Measurements from ENCODE around the gene SIGLEC1.

Gene SIGLEC1

DNA sequence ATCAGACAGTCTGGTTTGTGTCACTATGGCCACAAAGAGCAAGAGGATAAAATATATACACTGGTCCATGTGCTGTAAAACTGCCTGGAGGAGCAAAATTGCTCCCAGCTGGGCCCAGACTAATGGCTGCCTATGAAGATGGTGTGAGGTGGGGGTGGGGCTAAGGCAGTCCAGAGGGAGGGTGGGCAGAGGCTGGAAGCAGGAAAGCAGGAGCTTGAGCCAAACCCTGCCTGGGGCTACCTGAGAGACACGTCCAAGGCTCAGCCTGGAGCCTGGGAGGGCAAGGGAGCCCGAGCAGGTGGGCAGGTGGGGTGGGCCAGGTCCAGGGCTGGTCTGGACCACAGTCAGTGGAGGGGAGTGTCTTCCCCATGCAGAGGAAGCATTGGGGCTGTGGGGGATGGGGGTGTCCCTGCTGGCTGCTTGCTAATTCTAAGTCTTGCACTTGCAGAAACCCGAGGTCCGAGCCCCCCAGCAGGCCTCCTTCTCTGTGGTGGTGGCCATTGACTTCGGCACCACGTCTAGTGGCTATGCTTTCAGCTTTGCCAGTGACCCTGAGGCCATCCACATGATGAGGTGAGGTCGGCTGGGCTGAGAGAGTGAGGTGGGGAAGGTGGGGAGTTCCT is 29.5 kb upstream of the SIGLEC1 start:
- no peak for TF ChIP-seq ESRRG (CRISPR knock-in tag; IDR thresholded peaks at IDR 0.05)
- TF ChIP-seq ZNF565 (CRISPR knock-in tag; conservative IDR thresholded peaks at IDR 0.05; ENCODE audit: low read depth), result no peak
- ATAC-seq, result no peak

DNA sequence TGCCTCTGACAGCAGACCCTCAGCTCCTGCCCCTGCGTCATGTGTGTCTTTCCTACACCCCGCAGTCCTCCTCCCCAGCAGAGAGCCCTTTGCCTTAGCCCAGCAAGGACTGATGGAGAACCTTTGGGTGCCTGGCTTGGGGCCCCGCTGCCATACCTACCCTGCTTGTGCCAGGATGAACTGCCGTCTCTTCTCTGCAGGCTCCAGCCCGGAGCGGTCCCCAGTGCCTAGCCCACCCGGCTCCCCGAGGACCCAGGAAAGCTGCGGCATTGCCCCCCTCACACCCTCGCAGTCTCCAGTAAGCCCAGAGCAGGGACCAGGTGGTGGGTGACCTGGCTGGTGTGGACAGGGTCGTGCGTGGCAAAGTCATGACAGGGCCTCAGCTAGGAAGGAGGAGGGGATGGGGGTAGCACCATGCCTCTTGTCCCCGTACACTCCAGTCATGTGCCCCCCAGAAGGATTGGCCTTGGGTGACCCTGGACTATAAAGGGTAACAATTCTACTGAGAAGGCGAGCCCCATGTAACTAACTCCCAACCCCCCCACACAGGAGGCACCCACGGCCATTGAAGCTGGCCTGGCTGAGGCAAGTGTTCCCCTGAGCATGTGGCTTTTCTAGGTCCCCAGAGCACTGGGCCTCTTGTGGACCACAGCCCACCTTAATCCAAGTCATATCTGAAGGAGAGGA is 28.4 kb upstream of the SIGLEC1 start:
- no peak for ATAC-seq
- TF ChIP-seq, protein P1, sequence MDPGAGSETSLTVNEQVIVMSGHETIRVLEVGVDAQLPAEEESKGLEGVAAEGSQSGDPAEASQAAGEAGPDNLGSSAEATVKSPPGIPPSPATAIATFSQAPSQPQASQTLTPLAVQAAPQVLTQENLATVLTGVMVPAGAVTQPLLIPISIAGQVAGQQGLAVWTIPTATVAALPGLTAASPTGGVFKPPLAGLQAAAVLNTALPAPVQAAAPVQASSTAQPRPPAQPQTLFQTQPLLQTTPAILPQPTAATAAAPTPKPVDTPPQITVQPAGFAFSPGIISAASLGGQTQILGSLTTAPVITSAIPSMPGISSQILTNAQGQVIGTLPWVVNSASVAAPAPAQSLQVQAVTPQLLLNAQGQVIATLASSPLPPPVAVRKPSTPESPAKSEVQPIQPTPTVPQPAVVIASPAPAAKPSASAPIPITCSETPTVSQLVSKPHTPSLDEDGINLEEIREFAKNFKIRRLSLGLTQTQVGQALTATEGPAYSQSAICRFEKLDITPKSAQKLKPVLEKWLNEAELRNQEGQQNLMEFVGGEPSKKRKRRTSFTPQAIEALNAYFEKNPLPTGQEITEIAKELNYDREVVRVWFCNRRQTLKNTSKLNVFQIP (CRISPR knock-in tag; IDR thresholded peaks at IDR 0.05; ENCODE audit: borderline replicate concordance, low read depth), result no peak
- TF ChIP-seq SNAI2 (CRISPR knock-in tag; IDR thresholded peaks at IDR 0.05), result no peak
- TF ChIP-seq, protein P2, sequence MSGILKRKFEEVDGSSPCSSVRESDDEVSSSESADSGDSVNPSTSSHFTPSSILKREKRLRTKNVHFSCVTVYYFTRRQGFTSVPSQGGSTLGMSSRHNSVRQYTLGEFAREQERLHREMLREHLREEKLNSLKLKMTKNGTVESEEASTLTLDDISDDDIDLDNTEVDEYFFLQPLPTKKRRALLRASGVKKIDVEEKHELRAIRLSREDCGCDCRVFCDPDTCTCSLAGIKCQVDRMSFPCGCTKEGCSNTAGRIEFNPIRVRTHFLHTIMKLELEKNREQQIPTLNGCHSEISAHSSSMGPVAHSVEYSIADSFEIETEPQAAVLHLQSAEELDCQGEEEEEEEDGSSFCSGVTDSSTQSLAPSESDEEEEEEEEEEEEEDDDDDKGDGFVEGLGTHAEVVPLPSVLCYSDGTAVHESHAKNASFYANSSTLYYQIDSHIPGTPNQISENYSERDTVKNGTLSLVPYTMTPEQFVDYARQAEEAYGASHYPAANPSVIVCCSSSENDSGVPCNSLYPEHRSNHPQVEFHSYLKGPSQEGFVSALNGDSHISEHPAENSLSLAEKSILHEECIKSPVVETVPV (CRISPR knock-in tag; IDR thresholded peaks at IDR 0.05), result no peak
- no peak for TF ChIP-seq GLIS3 (CRISPR knock-in tag; IDR thresholded peaks at IDR 0.05)
- TF ChIP-seq, protein P3, sequence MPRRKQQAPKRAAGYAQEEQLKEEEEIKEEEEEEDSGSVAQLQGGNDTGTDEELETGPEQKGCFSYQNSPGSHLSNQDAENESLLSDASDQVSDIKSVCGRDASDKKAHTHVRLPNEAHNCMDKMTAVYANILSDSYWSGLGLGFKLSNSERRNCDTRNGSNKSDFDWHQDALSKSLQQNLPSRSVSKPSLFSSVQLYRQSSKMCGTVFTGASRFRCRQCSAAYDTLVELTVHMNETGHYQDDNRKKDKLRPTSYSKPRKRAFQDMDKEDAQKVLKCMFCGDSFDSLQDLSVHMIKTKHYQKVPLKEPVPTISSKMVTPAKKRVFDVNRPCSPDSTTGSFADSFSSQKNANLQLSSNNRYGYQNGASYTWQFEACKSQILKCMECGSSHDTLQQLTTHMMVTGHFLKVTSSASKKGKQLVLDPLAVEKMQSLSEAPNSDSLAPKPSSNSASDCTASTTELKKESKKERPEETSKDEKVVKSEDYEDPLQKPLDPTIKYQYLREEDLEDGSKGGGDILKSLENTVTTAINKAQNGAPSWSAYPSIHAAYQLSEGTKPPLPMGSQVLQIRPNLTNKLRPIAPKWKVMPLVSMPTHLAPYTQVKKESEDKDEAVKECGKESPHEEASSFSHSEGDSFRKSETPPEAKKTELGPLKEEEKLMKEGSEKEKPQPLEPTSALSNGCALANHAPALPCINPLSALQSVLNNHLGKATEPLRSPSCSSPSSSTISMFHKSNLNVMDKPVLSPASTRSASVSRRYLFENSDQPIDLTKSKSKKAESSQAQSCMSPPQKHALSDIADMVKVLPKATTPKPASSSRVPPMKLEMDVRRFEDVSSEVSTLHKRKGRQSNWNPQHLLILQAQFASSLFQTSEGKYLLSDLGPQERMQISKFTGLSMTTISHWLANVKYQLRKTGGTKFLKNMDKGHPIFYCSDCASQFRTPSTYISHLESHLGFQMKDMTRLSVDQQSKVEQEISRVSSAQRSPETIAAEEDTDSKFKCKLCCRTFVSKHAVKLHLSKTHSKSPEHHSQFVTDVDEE (CRISPR knock-in tag; IDR thresholded peaks at IDR 0.05), result no peak
- no peak for TF ChIP-seq BACH2 (CRISPR knock-in tag; IDR thresholded peaks at IDR 0.05; ENCODE audit: borderline replicate concordance)
- no peak for TF ChIP-seq ISL1 (CRISPR knock-in tag; IDR thresholded peaks at IDR 0.05)
- TF ChIP-seq ARNTL (CRISPR knock-in tag; IDR thresholded peaks at IDR 0.05; ENCODE audit: borderline replicate concordance, low read depth), result no peak
- no peak for TF ChIP-seq PPARA (CRISPR knock-in tag; IDR thresholded peaks at IDR 0.05; ENCODE audit: borderline replicate concordance)
- no peak for TF ChIP-seq RARB (CRISPR knock-in tag; IDR thresholded peaks at IDR 0.05)
- TF ChIP-seq ZNF70 (CRISPR knock-in tag; IDR thresholded peaks at IDR 0.05), result no peak

DNA sequence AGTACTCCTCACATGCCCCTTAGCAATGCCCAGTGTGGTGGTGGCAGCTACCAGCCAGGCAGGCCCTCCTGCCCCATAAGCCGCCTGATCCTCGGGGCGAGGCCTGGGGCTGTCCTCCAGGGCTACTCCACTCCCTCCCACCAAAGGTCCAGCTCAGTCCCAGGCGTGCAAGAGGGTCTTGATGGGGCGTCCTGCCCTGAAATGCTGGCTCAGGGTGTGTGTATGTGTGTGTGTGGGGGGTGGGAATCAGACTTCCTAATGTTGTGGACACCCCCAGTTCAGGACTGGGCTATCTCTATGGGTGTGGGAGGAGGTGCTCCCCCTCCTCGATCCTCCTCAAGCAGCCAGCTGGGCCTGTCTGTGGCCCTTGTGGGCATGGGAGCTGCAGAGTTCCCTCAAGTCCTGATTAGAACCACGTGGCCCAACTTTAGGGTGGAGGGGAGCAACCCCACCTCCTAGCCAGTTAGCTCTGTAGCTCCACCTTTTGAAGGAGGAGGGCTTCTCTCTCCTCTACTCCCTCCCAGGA is 27.6 kb upstream of the SIGLEC1 start:
- no peak; the same call in 2 of the 3 replicates for ATAC-seq

DNA sequence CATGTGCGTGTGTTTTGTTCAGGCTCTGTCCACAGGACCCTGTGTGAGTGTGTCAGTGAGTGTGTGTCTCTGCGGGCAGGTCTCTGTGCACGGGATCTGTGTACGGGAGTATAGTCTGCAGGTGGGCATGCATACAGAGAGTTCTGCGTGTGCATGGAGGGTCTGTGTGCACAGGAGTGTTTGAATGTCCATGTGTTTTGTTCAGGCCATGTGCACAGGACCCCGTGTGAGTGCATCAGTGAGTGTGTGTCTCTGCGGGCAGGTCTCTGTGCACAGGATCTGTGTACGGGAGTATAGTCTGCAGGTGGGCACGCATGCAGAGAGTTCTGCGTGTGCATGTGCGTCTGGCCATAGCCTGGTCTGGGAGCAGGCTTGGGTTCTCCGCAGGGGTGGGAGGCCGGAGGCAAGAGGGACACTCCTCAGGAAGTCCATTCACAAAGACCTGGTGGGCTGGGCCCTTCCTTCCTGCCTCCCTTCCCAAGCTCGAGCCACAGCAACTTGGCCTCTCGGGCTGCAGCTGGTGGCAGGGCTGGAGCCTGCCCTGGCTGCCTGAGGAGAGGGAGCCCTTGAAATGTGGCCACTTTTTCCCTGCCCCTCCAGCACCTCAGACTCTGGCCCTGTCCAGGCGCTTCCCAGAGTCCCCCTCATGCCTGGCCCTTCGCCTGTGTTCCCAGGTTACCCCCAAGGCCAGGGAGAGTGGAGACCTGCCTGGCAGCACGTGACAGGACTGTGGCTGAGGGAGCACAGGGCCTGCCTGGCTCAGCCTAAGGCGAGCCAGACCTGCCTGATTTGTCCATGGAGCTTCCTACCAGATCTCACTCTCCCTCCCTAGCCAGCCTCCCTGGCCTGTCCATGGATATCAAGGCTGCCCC is 26.9 kb upstream of the SIGLEC1 start:
- ATAC-seq, result peak; percentile 42
- TF ChIP-seq ZFP3 (CRISPR knock-in tag; IDR thresholded peaks at IDR 0.05), result no peak
- no peak for TF ChIP-seq CSDC2 (CRISPR knock-in tag; IDR thresholded peaks at IDR 0.05)
- TF ChIP-seq, protein P1 (CRISPR knock-in tag; IDR thresholded peaks at IDR 0.05; ENCODE audit: borderline replicate concordance, low read depth), result no peak
- no peak for TF ChIP-seq PPARA (CRISPR knock-in tag; IDR thresholded peaks at IDR 0.05; ENCODE audit: borderline replicate concordance)
- TF ChIP-seq, protein P4, sequence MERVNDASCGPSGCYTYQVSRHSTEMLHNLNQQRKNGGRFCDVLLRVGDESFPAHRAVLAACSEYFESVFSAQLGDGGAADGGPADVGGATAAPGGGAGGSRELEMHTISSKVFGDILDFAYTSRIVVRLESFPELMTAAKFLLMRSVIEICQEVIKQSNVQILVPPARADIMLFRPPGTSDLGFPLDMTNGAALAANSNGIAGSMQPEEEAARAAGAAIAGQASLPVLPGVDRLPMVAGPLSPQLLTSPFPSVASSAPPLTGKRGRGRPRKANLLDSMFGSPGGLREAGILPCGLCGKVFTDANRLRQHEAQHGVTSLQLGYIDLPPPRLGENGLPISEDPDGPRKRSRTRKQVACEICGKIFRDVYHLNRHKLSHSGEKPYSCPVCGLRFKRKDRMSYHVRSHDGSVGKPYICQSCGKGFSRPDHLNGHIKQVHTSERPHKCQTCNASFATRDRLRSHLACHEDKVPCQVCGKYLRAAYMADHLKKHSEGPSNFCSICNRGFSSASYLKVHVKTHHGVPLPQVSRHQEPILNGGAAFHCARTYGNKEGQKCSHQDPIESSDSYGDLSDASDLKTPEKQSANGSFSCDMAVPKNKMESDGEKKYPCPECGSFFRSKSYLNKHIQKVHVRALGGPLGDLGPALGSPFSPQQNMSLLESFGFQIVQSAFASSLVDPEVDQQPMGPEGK (CRISPR knock-in tag; IDR thresholded peaks at IDR 0.05; ENCODE audit: borderline replicate concordance), result no peak
- no peak for TF ChIP-seq ARNTL (CRISPR knock-in tag; IDR thresholded peaks at IDR 0.05; ENCODE audit: borderline replicate concordance, low read depth)
- TF ChIP-seq TCF4 (CRISPR knock-in tag; IDR thresholded peaks at IDR 0.05; ENCODE audit: borderline replicate concordance), result no peak
- no peak for TF ChIP-seq OSR1 (CRISPR knock-in tag; IDR thresholded peaks at IDR 0.05)

More for the DNA sequence above, 27.6 kb upstream of the SIGLEC1 start:
- TF ChIP-seq ISL1 (CRISPR knock-in tag; IDR thresholded peaks at IDR 0.05) (no peak), ZNF8 (CRISPR knock-in tag; IDR thresholded peaks at IDR 0.05) (no peak), ZFP30 (CRISPR knock-in tag; IDR thresholded peaks at IDR 0.05) (no peak), ARNTL (CRISPR knock-in tag; IDR thresholded peaks at IDR 0.05; ENCODE audit: borderline replicate concordance, low read depth) (no peak), CSDC2 (CRISPR knock-in tag; IDR thresholded peaks at IDR 0.05) (no peak), ZNF565 (CRISPR knock-in tag; conservative IDR thresholded peaks at IDR 0.05; ENCODE audit: low read depth) (no peak), ZNF70 (CRISPR knock-in tag; IDR thresholded peaks at IDR 0.05) (no peak), GLIS3 (CRISPR knock-in tag; IDR thresholded peaks at IDR 0.05) (no peak)
- TF ChIP-seq, protein P2 (CRISPR knock-in tag; IDR thresholded peaks at IDR 0.05), result no peak

Measured in SK-N-SH treated with all-trans-retinoic acid at 6 μM for 48 hours (cell line).